CD4-positive, alpha-beta memory T cell (primary cell): Measurements from ENCODE around the gene GULP1. TPM values are rescaled to one million over a fixed set of nuclear protein-coding genes. Genes with fewer than 3 reads are reported as not detected.

ENCODE experiments used
- CTCF ChIA-PET: fragments of 350-600 bp; sonication (Branson Sonifier 250); formaldehyde crosslinking; loops from one replicate; lab custom pipeline; 2021; ENCODE audit warnings: inconsistent platforms; ENCODE audit not compliant: partially characterized antibody; lab: Charles Lee
- POLR2A ChIA-PET: fragments of 350-600 bp; sonication (Branson Sonifier 250); formaldehyde crosslinking; loops from one replicate; lab custom pipeline; 2021; ENCODE audit not compliant: partially characterized antibody; lab: Charles Lee
- DNase-seq, 5 donors: peaks; one replicate each; pipeline versions ENCODE4 v3.0.0 to v3.0.0-alpha.2; 2020 to 2022; ENCODE audit warnings: mixed read lengths in 1 of 5
- H3K27ac ChIP-seq: one replicate; pipeline ENCODE4 v1.7.0; 2013; ENCODE audit warnings: low read depth, low read length
- H3K27me3 ChIP-seq: 2 replicates; pipeline ENCODE4 v1.7.0; 2013; ENCODE audit warnings: mild to moderate bottlenecking, low read length, moderate library complexity; ENCODE audit not compliant: insufficient read depth
- H3K36me3 ChIP-seq: 2 replicates; pipeline ENCODE4 v1.7.0; 2013; ENCODE audit warnings: mild to moderate bottlenecking, low read length, moderate library complexity; ENCODE audit not compliant: insufficient read depth
- H3K4me1 ChIP-seq: 2 replicates; pipeline ENCODE4 v1.7.0; 2013; ENCODE audit warnings: mild to moderate bottlenecking, low read length, moderate library complexity; ENCODE audit not compliant: insufficient read depth
- H3K4me3 ChIP-seq, 2 donors: one replicate each; pipeline ENCODE4 v1.7.0; 2013; ENCODE audit warnings: low read length in 2 of 2, mild to moderate bottlenecking in 1 of 2
- H3K9me3 ChIP-seq, 2 donors: one replicate each; pipeline ENCODE4 v1.7.0; 2013; ENCODE audit warnings: low read length in 2 of 2, control low read depth in 1 of 2; ENCODE audit not compliant: control insufficient read depth in 1 of 2
- H3K27ac Mint-ChIP-seq, 7 donors: one replicate each; pipeline ENCODE4 v1.8.0; 2020 to 2021; ENCODE audit warnings: mixed read lengths in 7 of 7, mild to moderate bottlenecking in 6 of 7, inconsistent platforms in 3 of 7, moderate library complexity in 3 of 7
- H3K27me3 Mint-ChIP-seq, 2 donors: one replicate each; pipeline ENCODE4 v1.8.0; 2020 to 2021; ENCODE audit warnings: mixed read lengths in 2 of 2
- H3K36me3 Mint-ChIP-seq, 2 donors: one replicate each; pipeline ENCODE4 v1.8.0; 2020 to 2021; ENCODE audit warnings: mixed read lengths in 2 of 2, inconsistent platforms in 1 of 2, mild to moderate bottlenecking in 1 of 2
- H3K4me1 Mint-ChIP-seq, 4 donors: one replicate each; pipeline ENCODE4 v1.8.0; 2020 to 2021; ENCODE audit warnings: mixed read lengths in 4 of 4, mild to moderate bottlenecking in 1 of 4
- H3K4me3 Mint-ChIP-seq, 8 donors: one replicate each; pipeline ENCODE4 v1.8.0; 2020 to 2021; ENCODE audit warnings: mixed read lengths in 8 of 8, mild to moderate bottlenecking in 7 of 8, moderate library complexity in 6 of 8, inconsistent platforms in 3 of 8
- H3K9me3 Mint-ChIP-seq, 8 donors: one replicate each; pipeline ENCODE4 v1.8.0; 2020 to 2021; ENCODE audit warnings: mixed read lengths in 8 of 8, mild to moderate bottlenecking in 5 of 8, inconsistent platforms in 3 of 8, moderate library complexity in 1 of 8
- intact Hi-C: fragments of 100-400 bp; cut with micrococcal nuclease; formaldehyde crosslinking; loops from one replicate; pipeline ENCODE4 v1.15.1; 2023
- polyA plus RNA-seq, 2 donors: library from polyadenylated mRNA; unstranded; fragments of 300-500 nt; fragmentation: Illumina TruSeq; gene quantifications; one replicate each; pipeline ENCODE4 v1.2.3, GENCODE V29; 2021
- total RNA-seq, 2 experiments: library from RNA; stranded (reverse); gene quantifications; one replicate each; pipeline ENCODE4 v1.2.3, GENCODE V29; 2021

Gene GULP1
- total and polyA plus RNA-seq, 4 experiments from 2014 or later, result not detected

DNA sequence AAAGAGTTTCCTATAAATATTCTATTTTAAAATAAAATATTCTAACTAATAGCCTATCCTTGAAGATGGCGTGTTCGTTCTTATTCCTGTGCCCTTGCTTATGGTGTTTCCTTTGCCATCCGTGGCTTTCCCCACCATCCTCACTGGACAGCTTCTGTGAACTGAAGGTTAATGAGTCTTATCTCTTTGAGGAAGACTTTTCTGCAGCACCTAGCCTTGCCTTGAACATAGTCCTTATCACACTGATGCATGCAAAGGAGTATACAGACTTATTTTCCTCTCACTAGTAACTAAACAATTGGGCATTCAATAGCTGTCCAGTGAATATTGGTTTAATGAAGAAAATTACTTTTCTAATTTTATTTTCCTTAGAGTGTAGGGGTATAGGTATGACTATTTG, 88.1 kb downstream of the GULP1 start:
- CTCF ChIA-PET, result no interaction called here
- Mint-ChIP-seq H3K36me3 (no peaks in the 10 kb centered on the region), H3K9me3 (peaks cover 0 to 9% (median 4%) of the 10 kb centered on the region in 8 donors), H3K27ac (no peak overlapping the region), H3K4me1 (no peaks in the 10 kb centered on the region), H3K27me3 (no peaks in the 10 kb centered on the region), H3K4me3 (no peak overlapping the region)
- Histone ChIP-seq H3K4me3 (no peak overlapping the region), H3K27ac (no peak overlapping the region), H3K9me3 (no peaks in the 10 kb centered on the region), H3K36me3 (no peaks in the 10 kb centered on the region), H3K27me3 (no peaks in the 10 kb centered on the region), H3K4me1 (no peaks in the 10 kb centered on the region)
- intact Hi-C loops, result no loop called here
- no peak for DNase-seq
- POLR2A ChIA-PET, result no interaction called here

DNA sequence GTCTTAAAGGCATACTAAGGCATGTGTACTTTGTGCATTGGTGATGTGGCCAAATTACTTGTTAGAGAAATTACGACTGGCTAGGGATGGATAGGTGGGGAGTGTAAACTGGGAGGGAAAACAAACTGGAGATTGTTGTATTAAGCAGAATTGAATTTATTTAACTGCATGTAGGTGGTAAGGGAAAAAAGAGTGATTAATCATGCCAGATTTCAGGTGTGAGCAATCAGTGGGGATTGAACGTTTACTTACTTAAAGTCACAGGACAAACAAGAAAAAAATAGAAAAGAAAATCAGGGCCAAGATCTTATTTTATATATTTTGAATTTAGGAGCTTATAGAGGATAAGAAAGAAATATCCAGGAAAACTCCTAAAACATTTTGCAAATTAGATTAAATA, 88.6 kb downstream of the GULP1 start:
- intact Hi-C loops, result no loop called here
- Histone ChIP-seq H3K4me3 (no peak overlapping the region), H3K27me3 (no peaks in the 10 kb centered on the region), H3K27ac (no peak overlapping the region), H3K36me3 (no peaks in the 10 kb centered on the region), H3K9me3 (no peaks in the 10 kb centered on the region), H3K4me1 (no peaks in the 10 kb centered on the region)
- Mint-ChIP-seq H3K27me3 (no peaks in the 10 kb centered on the region), H3K27ac (no peak overlapping the region), H3K4me1 (no peaks in the 10 kb centered on the region), H3K36me3 (no peaks in the 10 kb centered on the region), H3K9me3 (peaks cover 0 to 10% (median 4%) of the 10 kb centered on the region in 8 donors), H3K4me3 (no peak overlapping the region)
- POLR2A ChIA-PET, result no interaction called here
- CTCF ChIA-PET, result no interaction called here
- no peak for DNase-seq

DNA sequence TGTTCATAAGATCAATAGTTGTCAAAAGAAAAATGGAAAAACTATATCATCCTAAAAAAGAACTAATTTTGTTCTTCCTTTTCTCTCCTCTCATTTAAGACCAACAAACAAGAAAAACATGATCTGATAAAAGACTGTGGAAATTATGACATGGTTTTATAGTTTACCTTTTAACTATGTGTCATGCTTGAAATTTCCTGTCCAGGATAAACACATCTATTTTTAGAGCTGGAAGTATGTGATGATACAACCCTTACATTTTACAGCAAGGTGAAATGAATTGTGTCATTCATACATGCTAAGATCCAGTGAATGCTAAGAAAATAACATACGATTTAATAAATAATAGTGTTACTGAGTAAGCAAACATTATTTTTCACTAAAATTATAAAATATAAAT, 89.9 kb downstream of the GULP1 start:
- peaks cover 2 to 16% (median 6%) of the 10 kb centered on the region in 8 donors for H3K9me3 Mint-ChIP-seq
- Histone ChIP-seq H3K9me3 (no peaks in the 10 kb centered on the region), H3K27ac (no peak overlapping the region), H3K4me1 (no peaks in the 10 kb centered on the region), H3K4me3 (no peak overlapping the region), H3K36me3 (no peaks in the 10 kb centered on the region), H3K27me3 (no peaks in the 10 kb centered on the region)
- no peak overlapping the region for H3K4me3 Mint-ChIP-seq
- POLR2A ChIA-PET, result no interaction called here
- intact Hi-C loops, result no loop called here
- H3K4me1 Mint-ChIP-seq, result no peaks in the 10 kb centered on the region
- no peaks in the 10 kb centered on the region for H3K27me3 Mint-ChIP-seq
- H3K27ac Mint-ChIP-seq, result no peak overlapping the region
- DNase-seq, result no peak
- CTCF ChIA-PET, result no interaction called here
- no peaks in the 10 kb centered on the region for H3K36me3 Mint-ChIP-seq

DNA sequence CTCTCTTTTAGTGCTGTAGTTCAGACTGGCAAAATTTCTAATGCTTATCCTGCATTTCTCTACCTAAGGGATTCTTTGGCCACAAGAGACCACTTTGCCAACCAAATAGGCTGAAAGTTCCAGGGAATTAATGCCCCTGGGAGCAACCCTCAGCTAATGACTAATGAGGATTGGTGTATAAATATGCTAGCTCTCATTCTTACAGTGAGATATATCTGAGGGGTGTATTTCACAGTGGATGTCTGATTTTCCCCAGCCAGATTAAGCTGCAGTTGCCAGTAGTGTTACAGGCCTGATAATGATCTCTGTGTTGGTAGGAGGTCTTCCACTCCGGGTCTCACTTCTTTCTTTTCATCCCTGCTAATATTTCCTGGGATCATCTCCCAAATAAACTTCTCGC, 90.4 kb downstream of the GULP1 start:
- no peaks in the 10 kb centered on the region for H3K4me1 Mint-ChIP-seq
- intact Hi-C loops, result no loop called here

DNA sequence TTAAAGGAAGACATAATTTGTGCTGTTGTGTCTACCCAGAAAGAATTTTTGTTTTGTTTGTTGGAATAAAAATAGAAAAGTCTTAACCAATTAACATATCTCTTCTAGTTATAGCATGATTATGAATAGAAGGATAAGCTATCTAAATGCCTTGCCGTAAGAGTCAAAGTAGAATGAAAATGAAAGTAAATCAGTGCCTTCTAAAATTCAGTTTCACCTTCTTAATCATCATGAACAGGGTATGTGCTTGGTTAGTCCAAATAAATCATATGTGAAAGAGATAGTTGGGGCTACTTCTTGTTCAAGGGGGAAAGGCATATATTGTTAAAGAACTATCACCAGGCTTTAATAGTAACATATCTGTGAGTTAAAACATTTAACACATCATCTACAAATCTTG, 91.5 kb downstream of the GULP1 start:
- CTCF ChIA-PET, result no interaction called here
- H3K4me1 ChIP-seq, result no peaks in the 10 kb centered on the region
- no peaks in the 10 kb centered on the region for H3K27me3 ChIP-seq
- H3K9me3 Mint-ChIP-seq, result peaks cover 2 to 16% (median 6%) of the 10 kb centered on the region in 8 donors
- no peak overlapping the region for H3K4me3 Mint-ChIP-seq
- H3K4me3 ChIP-seq, result no peak overlapping the region
- no peaks in the 10 kb centered on the region for H3K4me1 Mint-ChIP-seq
- H3K36me3 Mint-ChIP-seq, result no peaks in the 10 kb centered on the region
- DNase-seq, result no peak
- no peak overlapping the region for H3K27ac Mint-ChIP-seq
- no peaks in the 10 kb centered on the region for H3K9me3 ChIP-seq
- H3K27ac ChIP-seq, result no peak overlapping the region
- no peaks in the 10 kb centered on the region for H3K27me3 Mint-ChIP-seq
- H3K36me3 ChIP-seq, result no peaks in the 10 kb centered on the region
- POLR2A ChIA-PET, result no interaction called here
- intact Hi-C loops, result no loop called here

More for the DNA sequence above, 90.4 kb downstream of the GULP1 start:
- Histone ChIP-seq H3K4me3 (no peak overlapping the region), H3K27me3 (no peaks in the 10 kb centered on the region), H3K27ac (no peak overlapping the region), H3K36me3 (no peaks in the 10 kb centered on the region), H3K4me1 (no peaks in the 10 kb centered on the region), H3K9me3 (no peaks in the 10 kb centered on the region)
- H3K27me3 Mint-ChIP-seq, result no peaks in the 10 kb centered on the region
- CTCF ChIA-PET, result no interaction called here
- peaks cover 2 to 16% (median 6%) of the 10 kb centered on the region in 8 donors for H3K9me3 Mint-ChIP-seq
- no peak overlapping the region for H3K27ac Mint-ChIP-seq
- H3K4me3 Mint-ChIP-seq, result no peak overlapping the region
- no peaks in the 10 kb centered on the region for H3K36me3 Mint-ChIP-seq
- DNase-seq, result no peak
- POLR2A ChIA-PET, result no interaction called here

DNA sequence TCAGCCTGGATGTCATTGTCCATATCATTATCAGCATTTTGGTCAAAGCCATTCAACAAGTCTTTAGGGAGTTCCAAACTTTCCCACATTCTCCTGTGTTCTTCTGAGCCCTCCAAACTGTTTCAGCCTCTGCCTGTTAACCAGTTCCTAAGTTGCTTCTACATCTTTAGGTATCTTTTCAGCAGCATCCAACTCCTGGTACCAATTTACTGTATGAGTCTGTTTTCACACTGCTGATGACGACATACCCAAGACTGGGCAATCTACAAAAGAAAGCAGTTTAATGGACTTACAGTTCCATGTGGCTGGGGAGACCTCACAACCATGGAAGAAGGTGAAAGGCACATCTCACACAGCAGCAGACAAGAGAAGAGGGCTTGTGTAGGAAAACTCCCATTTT, 94.2 kb downstream of the GULP1 start:
- Histone ChIP-seq H3K4me3 (no peak overlapping the region), H3K27me3 (no peaks in the 10 kb centered on the region), H3K36me3 (no peaks in the 10 kb centered on the region), H3K4me1 (no peaks in the 10 kb centered on the region), H3K9me3 (no peaks in the 10 kb centered on the region), H3K27ac (no peak overlapping the region)
- Mint-ChIP-seq H3K27ac (no peak overlapping the region), H3K9me3 (peaks cover 0 to 16% (median 7%) of the 10 kb centered on the region in 8 donors), H3K4me1 (no peaks in the 10 kb centered on the region), H3K4me3 (no peak overlapping the region), H3K36me3 (no peaks in the 10 kb centered on the region), H3K27me3 (no peaks in the 10 kb centered on the region)
- ChIA-PET CTCF (no interaction called here), POLR2A (no interaction called here)
- no peak for DNase-seq
- intact Hi-C loops, result no loop called here

DNA sequence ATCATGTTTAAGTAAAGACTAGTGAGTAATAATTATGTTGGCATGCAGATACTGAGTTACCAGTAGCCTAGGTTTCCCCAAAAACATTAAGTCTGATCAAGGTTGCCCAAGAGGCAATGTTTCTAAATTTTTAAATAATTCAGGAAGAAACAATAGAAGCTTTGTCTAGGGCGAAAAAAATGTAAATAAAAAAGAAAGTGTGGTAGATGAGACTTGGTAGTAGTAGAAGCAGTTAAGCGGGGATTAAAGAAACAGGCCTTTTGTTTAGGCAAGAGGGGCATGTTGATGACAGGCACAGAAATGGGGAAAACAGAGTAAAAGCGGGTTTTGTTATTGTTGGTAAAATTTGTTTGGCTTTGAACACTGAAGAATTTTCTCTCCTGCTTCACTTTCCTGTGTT, 97.2 kb downstream of the GULP1 start:
- no peaks in the 10 kb centered on the region for H3K36me3 ChIP-seq
- intact Hi-C loops, result no loop called here
- CTCF ChIA-PET, result no interaction called here
- Mint-ChIP-seq H3K27me3 (no peaks in the 10 kb centered on the region), H3K27ac (no peak overlapping the region), H3K9me3 (peaks cover 0 to 16% (median 7%) of the 10 kb centered on the region in 8 donors), H3K36me3 (no peaks in the 10 kb centered on the region), H3K4me1 (no peaks in the 10 kb centered on the region), H3K4me3 (no peak overlapping the region)
- no peaks in the 10 kb centered on the region for H3K9me3 ChIP-seq
- DNase-seq, result no peak
- H3K27me3 ChIP-seq, result no peaks in the 10 kb centered on the region
- H3K4me3 ChIP-seq, result no peak overlapping the region
- POLR2A ChIA-PET, result no interaction called here
- H3K4me1 ChIP-seq, result no peaks in the 10 kb centered on the region
- no peak overlapping the region for H3K27ac ChIP-seq

DNA sequence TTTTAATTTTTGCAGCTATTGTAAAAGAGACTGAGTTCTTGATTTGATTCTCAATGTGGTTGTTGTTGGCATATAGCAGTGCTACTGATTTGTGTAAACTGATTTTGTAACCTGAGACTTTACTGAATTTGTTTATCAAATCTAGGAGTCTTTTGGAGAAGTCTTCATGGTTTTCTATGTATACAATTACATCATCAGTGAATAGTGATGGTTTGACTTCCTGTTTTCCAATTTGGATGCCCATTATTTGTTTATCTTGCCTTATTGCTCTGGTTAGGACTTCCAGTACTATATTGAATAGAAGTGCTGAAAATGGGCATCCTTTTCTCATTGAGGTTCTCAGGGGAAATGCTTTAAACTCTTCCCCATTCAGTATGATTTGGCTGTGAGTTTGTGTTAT, 99.7 kb downstream of the GULP1 start:
- H3K27me3 Mint-ChIP-seq, result no peaks in the 10 kb centered on the region
- no peak overlapping the region for H3K27ac Mint-ChIP-seq
- H3K27me3 ChIP-seq, result no peaks in the 10 kb centered on the region
- H3K27ac ChIP-seq, result no peak overlapping the region
- peaks cover 0 to 7% (median under 1%) of the 10 kb centered on the region in 8 donors for H3K9me3 Mint-ChIP-seq
- ChIA-PET POLR2A (no interaction called here), CTCF (no interaction called here)
- H3K9me3 ChIP-seq, result no peaks in the 10 kb centered on the region
- no peak overlapping the region for H3K4me3 ChIP-seq
- H3K36me3 Mint-ChIP-seq, result no peaks in the 10 kb centered on the region
- no peak for DNase-seq
- no peaks in the 10 kb centered on the region for H3K36me3 ChIP-seq
- H3K4me3 Mint-ChIP-seq, result no peak overlapping the region
- H3K4me1 ChIP-seq, result no peaks in the 10 kb centered on the region
- intact Hi-C loops, result no loop called here
- no peaks in the 10 kb centered on the region for H3K4me1 Mint-ChIP-seq
